HG02588 (cell line): ENCODE measurements around the gene SYN1.
"Not testable (repeated sequence)": the region's sequence is repeated elsewhere in the genome, so short reads cannot be mapped to it uniquely, and the experiment has no call there.

ENCODE experiments used
- ATAC-seq: cut with Tn5 transposase; IDR thresholded peaks from one replicate; pipeline ENCODE4 v1.9.1; 2021; ENCODE audit warnings: mild to moderate bottlenecking, moderate library complexity; ENCODE audit not compliant: unreplicated experiment

SYN1 gene

DNA sequence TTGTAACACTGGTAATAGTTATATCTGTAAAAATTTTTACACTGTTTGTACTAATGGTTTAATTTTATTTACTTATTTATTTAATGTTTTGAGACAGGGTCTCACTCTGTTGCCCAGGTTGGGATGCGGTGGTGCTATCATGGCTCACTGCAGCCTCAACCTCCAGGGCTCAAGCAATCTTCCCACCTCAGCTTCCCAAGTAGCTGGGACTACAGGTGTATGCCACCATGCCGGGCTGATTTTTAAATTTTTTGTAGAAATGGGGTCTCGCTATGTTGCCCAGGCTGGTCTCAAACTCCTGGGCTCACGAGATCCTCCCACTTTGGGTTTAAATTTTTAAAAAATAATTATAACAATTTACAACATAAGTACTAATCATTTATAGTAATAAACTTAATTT is 16.5 kb downstream of the SYN1 start:
- ATAC-seq = not testable (repeated sequence)

GRCh38 chrX:47597222-47597621 is 22.4 kb downstream of the SYN1 start:
- no peak for ATAC-seq

- no peak for ATAC-seq
These were observed 23.4 kb downstream of the SYN1 start for GRCh38 chrX:47596256-47596655.

- no peak for ATAC-seq
These were observed 23.9 kb downstream of the SYN1 start for GRCh38 chrX:47595716-47596251.

GRCh38 chrX:47593522-47593921 is 26.1 kb downstream of the SYN1 start:
- no peak for ATAC-seq

DNA sequence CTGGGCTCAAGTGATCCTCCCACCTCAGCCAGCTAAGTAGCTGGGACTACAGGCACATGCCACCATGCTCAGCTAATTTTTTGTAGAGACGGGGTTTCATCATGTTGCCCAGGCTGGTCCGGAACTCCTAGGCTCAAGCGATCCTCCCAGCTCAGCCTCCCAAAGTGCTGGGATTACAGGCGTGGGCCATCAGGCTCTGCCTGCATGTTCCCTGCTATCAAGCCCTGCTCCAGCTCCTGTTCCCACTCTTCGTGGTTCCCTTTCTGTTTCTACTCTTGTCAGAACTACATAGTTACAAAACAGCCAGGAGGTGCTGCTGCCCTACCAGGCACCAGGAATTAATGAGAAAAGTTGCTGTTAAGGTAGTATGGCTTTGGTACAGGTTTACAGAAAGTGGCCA is 28.7 kb downstream of the SYN1 start:
- no peak for ATAC-seq

DNA sequence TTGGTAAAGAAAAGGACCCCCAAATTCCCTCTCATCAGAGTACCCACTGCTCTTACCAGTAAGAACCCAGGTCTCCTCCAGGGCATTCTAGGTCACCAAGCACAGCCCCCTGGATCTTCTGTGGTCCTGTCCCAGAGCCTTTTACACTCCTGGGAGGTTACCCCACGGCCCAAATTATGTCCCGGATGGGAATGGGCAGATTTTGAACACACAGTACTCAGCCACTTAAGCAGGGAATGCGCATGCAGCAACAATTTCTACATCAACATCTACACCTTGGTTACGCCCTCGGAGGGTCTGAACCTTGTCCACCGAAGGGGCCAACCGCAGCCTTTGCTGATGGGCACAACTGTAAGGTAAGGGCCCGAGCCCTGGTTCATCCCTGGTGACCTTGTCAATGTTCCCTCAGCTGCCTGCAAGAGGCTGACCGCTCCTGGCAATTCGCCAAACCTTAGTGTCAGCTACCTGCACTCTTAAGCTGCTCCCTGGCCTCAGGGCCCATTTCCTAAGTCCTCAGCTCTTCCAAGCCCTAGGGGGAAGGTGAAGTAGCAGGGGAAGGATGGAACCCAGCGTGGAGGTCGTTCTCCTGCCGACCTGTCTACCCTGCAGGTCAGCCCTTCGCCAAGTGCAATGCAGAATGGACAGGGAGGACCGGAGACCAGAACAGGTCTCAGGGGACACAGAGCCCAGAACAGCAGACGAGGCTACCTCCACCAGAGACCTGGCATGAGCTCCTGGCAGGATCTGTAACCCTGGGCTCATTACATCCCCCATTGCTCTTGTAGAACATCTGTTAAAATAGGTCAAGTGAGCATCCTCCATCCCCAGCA is 31.5 kb downstream of the SYN1 start:
- ATAC-seq = no peak

- no peak for ATAC-seq
These were observed 32.4 kb downstream of the SYN1 start for GRCh38 chrX:47587091-47587891.

DNA sequence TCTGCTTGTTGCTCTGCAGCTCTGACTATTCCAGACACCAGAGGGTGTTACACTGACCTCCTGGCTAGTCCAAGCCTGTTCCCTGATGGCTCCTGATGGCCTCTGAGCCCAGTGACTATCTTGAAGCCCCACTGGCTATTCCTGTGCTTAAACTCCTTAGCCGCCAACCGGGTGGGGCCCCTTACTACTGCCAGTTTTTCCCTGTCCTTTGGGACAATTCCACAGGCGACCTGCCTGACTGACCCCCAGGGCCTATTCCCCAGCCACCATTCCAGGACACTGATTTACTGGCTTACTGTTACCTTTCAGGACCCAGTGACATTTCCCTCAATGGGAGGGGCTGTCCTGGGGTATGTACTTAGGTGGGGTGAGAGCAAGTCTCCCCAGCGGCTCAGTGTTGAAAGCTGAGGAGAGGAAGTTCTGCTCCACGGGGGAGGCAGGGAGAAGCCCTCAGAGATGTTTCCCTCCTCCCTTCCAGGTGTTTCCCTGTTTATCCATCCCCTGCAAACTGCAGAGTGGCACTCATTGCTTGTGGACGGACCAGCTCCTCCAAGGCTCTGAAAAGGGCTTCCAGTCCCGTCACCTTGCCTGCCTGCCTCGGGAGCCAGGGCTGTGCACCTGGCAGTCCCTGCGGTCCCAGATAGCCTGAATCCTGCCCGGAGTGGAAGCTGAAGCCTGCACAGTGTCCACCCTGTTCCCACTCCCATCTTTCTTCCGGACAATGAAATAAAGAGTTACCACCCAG is 33.4 kb downstream of the SYN1 start:
- no peak for ATAC-seq

DNA sequence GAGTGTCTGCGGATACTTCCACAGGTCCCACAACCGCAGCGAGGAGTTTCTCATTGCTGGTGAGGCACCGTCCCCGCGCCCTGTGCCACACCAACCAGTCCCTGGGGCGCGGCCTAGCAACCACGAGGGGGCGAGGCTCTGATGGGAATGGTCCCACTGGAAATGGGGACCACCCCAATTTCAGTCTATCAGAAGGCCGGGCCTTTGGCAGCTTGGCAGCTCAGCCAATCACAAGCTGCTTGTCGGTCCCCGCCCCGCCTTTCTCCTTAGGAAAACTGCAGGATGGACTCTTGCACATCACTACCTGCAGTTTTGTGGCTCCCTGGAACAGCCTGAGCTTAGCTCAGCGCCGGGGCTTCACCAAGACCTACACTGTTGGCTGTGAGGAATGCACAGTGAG is 34.4 kb downstream of the SYN1 start:
- no peak for ATAC-seq

DNA sequence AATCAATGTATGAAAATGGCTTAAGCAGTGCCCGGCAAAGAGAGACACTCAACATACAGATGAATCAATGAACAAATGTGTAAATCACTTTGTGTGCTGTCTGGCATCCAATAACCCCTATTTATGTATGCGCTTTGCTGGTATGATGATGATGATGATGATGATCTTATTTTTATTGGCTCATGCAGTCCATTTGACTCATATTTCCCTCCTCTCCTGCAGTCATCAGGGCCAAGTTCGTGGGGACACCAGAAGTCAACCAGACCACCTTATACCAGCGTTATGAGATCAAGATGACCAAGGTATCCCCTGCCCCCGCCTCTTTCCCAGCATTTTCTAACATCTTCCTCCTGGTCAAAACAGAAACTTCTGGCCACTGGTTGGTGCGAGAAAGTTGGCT is 34.9 kb downstream of the SYN1 start:
- ATAC-seq = no peak

GRCh38 chrX:47583240-47583861 is 36.3 kb downstream of the SYN1 start:
- ATAC-seq = no peak

- ATAC-seq = peak; percentile 78
These were observed 37.7 kb downstream of the SYN1 start, which contains the start of gene TIMP1 for GRCh38 chrX:47581731-47582647. TIMP1 (plus strand) TSS chrX:47582436; CDS start chrX:47583416, 980 bp downstream.

- ATAC-seq = no peak
These were observed 40.1 kb downstream of the SYN1 start for GRCh38 chrX:47579537-47579936.

DNA sequence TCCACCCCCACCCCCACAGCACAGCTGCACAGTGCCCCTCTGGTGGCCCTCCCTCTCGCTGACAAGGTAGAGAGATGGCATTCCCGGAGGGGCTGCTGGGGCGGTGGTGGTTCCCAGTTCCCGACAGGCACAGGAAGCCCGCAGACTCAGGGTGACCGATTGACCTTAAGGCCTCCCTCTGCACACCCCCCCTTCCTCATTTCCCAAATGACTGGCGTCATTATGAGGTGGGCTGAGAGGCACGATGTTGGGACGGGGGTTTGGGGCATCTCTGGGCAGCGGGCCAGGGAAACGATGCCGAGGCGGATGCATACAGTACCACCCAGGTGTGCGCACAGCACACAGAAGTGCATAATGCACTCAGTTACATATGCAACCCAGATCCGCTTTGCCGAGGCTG is 41.0 kb downstream of the SYN1 start:
- no peak for ATAC-seq

GRCh38 chrX:47577901-47578300 is 41.8 kb downstream of the SYN1 start:
- ATAC-seq = no peak

- no peak for ATAC-seq
These were observed 42.2 kb downstream of the SYN1 start for GRCh38 chrX:47577424-47577823.

DNA sequence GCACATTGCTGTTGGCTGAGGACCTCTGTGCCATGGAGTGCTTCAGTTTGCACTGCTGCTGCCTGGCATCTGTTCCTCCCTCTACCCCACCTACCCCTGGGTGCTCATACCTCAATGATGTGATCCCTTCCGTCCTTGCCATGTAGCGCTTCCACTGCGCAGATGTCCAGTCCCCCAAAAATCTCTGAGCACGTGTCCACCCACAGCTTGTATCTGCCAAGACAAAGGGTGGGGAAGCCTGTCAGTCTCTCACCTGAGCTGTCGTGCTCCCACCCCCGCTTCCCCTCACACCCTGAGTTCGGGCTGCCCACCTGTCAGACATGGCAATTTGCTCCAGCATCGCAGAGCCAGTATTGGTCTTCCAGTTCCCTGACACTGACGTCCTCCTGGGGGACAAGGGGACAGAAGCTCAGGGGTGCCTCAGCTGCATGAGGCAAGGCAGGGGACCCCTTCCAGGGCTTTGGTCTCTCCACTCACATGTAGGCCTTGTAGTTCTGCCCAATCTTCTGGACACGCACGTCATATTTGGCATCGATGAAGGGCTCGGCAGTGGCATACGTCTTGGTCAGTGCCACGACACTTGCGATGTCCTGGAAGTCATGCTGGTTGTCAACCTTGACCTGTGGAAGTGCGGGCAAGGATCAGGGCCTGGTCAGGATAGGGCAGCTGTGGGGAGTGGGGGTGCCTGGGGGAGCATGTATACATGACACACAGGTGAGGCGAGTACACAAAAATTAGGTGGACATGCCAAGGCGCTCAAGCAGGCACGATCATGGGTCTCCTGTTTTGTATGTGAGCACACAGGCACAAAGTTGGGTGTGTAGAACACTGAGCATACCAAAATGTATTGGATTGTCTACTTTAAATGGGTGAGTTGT is 43.4 kb downstream of the SYN1 start:
- ATAC-seq = no peak
